ENCODE measurements around the gene DNAJC13.

The DNAJC13 gene

DNA sequence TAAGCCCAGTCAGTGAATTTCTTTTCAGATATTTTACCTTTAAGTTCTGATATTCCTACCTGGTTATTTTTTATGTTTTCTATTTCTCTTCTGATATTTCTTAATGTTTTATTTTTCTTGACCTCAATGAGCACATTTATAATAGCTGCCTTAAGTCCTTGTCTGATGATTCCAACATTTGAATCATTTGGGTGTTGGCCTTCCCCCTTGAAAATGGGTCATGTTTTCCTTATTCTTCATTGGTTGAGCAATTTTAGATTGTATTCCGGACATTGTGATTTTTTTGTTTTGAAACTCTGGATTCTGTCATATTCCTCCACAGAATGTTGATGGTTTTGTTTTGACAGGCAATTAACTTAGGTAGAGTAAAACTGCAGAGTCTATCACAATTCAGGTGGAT is 170.1 kb downstream of the DNAJC13 start:
- DNase-seq = no peak
